ENCODE data around the gene ALDH3B2.
"Not testable (repeated sequence)": the region's sequence is repeated elsewhere in the genome, so short reads cannot be mapped to it uniquely, and the experiment has no call there.

ALDH3B2 gene

DNA sequence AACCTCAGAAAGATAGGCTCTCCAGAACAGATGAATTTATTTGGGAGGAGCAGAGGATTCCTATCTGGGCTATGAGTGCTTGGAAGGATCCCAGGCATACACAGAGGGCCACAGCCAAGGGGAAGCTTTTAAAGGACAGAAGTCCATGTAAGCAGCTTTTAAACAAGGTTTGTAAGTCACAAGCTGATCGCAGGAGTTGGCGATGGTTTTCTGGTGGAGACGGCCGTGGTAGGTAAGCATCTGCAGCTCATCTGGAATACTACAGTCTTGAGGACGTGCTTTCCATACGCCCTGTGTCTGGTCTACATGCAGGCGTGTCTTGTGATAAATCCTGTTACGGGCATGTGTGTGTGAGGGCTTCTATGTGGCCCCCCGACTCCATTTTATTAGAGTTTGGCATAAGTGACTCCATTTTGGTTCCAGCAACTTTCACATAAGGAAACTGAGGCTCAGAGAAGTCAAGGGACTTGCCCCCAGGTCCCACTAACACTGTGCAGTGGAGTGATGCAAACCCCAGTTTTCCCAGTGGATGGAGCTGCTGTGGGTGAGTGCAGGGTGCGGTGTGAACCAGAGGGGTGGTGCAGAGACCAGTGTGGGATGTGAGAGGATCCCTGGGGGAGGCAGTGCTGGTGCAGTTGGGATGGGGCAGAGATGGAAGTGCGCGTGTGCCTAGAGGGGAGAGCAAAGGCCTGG is 12.1 kb downstream of the ALDH3B2 start:
- no peak for DNase-seq (ENCODE audit: low read depth)

DNA sequence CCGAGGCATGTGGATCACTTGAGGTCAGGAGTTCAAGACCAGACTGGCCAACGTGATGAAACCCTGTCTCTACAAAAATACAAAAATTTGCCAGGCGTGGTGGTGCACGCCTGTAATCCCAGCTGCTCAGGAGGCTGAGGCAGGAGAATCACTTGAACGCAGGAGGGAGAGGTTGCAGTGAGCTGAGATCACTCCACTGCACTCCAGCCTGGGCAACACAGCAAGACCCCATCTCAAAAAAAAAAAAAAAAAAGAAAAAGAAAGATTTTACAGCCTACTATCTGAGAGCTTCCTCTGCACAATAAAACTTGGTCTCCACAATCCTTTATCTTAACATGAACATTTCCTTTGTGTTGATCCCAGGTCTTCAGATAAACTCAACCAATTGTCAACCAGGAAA is 13.7 kb downstream of the ALDH3B2 start:
- not testable (repeated sequence) for DNase-seq (ENCODE audit: low read depth)

DNA sequence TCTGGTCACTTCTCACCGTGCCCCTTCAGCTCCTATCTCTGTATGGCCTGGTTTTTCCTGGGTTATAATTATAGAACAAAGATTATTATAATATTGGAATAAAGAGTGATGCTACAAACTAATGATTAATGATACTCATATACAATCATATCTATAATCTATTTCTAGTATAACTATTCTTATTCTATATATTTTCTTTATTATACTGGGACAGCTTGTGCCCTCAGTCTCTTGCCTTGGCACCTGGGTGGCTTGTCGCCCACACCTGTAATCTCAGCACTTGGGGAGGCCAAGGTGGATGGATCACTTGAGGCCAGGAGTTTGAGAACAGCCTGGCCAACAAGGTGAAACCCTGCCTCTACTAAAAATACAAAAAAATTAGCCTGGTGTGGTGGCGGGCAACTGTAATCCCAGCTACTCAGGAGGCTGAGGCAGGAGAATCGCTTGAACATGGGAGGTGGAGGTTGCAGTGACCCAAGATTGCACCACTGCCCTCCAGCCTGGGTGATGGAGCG is 14.7 kb downstream of the ALDH3B2 start:
- not testable (repeated sequence) for DNase-seq (ENCODE audit: low read depth)

DNA sequence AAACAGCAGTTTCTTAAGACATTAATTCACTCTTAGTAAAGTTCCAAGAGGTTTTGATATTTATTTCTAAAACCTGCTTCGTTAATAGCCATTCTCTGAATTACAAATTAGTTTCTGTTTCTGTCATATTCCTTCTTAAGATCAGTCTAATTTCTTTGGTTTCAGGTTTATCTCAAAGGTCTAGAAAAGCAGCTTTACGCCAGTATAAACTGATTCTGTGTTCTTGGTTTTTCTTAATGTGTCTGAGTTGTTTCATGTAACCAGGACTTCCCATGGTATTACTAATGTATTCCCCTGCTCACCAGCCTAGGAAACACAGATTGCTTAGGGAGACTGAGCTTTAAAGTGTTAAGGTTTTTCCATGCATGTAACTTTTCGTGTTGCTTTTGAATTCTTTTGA is 17.1 kb downstream of the ALDH3B2 start:
- DNase-seq (ENCODE audit: low read depth): no peak

DNA sequence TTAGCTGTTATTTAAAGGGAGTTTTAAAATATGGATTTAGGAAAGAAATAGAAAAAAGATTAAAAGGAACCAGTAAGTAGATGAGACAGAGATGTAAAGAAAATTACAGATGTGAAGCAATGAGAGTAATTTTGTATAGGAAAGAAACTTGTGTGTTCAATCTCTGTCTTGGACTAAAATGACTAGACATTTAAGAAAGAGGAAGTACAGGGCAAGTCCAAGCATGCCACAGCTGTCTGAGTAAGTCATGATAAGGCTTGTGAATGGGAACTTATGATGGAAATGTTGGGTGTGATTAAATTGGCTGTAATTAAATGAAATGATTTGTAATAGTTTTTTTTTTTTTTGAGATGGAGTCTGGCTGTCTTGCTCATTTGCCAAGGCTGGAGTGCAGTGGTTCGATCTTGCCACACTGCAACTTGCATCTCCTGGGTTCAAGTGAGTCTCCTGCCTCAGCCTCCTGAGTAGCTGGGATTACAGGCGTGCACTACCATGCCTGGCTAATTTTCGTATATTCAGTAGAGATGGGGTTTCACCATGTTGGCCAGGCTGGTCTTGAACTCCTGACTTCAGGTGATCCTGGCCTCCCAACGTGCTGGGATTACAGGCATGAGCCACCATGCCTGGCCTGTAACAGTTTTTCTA is 18.0 kb downstream of the ALDH3B2 start:
- no peak for DNase-seq (ENCODE audit: low read depth)

DNA sequence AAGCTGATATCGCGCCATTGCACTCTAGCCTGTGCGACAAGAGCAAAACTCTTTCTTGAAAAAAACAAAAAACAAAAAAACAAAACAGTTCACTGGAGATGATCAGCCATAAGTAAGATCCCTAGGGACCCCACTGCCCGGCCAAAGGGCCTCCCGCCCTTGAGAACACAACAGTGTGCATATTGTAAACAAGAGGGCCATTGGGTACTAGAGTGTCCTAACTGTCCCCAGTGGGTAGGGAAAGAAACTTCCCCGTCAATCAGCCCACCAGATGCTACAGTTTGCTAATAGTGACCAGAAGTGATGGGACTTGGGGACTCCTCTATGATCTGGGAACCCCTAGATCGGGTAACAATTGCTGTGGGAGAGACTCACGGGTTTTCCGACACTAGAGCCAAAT is 20.2 kb downstream of the ALDH3B2 start:
- DNase-seq (ENCODE audit: low read depth): no peak

DNA sequence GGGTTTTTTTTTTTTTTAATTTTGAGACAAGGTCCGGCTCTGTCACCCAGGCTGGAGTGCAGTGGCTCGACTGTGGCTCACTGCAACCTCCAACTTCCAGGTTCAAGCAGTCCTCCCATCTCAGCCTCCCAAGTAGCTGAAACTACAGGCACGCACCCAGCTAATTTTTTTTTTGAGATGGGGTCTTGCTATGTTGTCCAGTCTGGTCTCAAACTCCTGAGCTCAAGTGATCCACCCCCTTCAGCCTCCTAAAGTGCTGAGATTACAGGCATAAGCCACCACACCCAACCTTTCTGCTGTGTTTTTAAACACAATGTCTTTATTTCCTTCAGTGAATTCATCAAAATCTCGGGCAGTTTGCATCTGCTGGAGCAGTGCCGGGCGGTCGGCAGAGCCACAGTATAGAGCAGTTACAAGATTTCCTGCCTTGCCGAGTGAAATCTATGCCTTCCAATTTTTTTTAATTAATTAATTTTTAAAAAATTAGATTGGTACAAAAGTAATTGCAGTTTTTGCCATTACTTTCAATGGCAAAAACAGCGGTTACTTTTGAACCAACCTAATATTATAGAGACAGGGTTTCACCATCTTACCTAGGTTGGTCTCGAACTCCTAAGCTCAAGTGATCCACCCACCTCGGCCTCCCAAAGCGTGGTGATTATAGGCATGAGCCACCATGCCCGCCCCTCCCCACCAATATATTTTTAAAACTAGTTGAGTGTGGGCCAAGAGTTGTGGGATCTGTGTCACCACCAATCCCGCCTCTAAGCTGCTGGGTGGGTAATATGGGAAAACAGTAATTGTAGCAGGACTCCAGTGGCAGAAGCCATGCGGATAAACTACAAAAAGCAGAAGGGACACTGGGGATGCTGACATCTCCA is 21.2 kb downstream of the ALDH3B2 start:
- no peak for DNase-seq (ENCODE audit: low read depth)

DNA sequence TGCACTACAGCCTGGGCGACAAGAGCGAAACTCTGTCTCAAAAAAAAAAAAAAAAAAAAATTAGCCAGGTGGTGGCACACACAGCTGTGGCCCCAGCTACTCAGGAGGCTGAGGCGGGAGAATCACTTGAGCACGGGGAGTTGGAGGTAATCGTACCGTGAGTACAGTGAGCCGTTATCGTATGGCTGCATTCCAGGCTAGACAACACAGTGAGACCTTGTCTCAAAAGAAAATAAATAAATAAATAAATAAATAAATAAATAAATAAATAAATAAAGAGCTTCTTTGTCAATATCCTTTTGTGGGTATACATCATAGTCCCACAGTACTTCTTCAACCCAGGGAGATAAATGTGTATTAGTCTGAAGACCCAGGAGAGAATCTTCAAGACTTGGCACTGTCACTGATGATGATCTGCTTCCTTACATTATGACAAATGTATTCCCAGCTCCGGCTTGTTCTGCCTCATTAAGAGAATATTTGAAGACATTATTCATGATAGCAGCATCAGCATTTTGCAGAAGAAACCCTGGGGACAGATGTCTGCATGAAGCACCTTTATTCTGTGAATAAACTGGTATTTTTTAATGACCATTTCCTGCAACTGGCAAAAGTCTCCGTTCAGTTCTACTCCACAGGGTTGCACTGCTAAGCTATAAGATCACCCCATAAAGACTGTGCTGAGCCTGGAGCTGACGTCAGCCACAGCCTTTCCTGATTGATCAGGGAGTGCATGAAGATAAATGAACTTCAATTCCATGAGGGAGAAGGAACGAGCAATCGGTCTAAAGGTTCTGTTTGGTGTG is 22.2 kb downstream of the ALDH3B2 start:
- DNase-seq (ENCODE audit: low read depth): no peak

DNA sequence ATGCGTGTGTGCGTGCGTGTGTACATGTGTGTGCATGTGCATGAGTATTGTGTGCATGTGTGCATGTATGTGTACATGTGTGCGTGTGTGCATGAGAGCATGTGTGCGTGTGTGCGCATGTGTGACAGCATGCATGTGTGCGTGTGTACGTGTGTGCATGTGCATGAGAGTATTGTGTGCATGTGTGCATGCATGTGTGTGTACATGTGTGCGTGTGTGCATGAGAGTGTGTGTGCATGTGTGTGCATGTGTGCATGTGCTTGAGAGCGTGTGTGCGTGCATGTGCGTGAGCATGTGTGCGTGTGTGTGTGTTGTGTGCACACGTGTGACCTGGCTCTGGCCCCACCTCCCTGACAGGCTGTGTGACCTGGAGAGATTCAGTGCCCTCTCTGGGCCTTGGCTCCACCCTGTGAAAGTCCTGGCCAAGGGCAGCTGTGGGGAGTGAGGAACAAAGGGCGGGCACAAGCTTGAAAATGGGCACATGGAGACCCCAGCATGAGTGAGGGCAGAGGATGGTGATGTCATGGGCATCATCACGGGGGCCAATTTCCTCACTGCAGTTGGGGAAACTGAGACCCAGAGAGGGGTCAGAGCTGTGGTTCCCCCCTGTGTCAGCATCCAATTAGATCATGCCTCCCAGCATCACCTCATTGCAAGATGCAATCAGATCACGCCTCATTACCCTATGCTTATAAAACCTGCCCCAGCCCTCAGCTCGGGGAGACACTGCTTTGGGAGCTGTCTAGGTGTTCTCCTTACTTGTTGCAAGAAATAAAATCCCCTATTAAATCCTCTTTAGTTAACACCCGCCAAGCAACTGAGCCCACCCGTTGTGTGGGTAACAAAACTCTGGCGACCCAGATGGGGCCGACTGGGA is 24.6 kb downstream of the ALDH3B2 start:
- no peak for DNase-seq (ENCODE audit: low read depth)

DNA sequence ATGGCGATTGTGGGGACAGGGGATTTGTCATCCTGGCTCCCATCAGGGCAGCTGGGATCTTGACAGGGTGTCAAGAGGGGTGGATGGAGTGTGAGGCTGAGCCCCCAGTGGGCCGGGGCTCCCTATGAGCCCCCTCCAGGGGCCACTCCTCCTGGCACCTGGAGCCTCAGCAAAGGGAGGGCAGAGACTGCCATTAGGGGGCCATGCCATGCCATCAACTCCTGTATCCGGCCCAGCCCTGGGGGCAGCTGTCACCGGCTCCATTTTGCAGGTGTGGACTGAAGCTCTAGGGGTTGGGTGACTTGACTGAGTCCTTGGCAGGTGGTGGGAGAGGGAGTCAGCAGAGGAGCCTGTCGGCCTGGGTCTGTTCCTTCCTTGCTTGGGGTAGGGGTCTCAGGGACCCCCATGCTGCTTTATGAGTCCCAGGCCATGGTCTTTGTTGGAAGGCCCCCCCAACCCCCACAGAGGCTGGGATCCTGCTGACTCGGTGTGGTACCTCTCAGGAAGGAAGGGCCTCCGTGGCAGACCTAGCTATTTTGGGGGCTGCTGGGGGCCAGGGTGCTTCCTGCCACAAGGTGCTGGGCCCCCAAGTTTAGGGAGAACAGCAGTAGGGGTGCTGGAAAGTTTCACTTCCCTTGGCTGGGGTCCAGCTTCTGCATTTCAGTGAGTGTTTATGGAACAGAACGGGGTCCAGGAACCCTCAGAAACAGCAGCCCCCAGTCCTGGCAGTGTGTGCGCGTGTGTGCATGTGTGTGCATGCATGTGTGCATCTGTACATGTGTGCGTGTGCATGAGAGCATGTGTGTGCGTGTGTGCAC is 25.4 kb downstream of the ALDH3B2 start:
- DNase-seq (ENCODE audit: low read depth): no peak

DNA sequence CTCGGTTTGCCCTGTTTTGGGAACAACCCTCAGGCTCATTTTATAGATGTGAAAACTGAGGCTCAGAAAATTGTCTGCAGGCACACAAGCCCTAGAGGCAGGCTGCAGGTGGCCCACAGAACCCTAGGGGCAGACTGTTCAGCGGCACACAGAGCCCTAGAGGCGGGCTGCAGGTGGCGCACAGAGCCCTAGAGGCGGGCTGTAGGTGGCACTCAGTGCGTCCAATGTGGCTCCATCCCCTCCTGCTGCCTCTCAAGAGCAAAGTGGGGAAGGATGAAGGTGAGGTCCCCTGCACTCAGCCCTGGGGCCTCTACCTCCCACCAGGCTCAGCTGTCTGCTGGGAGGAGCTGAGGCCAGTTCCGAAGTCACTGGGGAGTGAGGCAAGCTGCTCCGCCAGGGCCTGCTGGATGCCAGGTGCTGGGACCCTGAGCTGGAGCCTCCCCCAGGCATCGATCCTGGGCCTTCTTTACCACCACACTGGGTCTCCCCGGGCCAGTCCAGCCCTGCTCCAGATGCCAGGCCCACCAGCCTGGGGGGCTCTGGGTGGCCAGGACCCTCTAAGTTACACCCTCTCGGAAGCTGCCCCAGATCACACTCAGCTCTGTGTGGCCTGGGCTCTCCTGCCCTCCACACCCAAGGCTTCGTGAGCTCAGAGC is 26.2 kb downstream of the ALDH3B2 start:
- DNase-seq (ENCODE audit: low read depth): no peak

DNA sequence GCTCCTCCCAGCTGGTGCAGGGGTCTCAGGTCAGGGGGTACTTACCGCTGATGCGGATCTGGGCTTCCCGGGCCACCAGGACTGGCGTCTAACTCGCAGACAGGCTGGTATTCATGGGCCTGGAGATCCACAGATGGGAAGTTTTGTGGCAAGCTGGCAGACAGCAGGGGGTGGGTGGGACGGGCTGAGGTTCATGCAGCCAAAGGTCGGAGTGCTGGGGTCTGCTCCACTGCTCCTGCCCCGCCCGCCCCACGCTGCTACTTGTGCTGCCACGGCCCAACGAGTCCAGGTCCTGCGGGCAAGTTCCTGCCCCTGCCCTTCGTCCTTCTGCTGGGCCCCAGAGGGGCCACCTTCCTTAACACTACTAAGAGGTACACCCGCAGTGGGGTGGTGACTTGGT is 27.0 kb downstream of the ALDH3B2 start:
- no peak for DNase-seq (ENCODE audit: low read depth)

DNA sequence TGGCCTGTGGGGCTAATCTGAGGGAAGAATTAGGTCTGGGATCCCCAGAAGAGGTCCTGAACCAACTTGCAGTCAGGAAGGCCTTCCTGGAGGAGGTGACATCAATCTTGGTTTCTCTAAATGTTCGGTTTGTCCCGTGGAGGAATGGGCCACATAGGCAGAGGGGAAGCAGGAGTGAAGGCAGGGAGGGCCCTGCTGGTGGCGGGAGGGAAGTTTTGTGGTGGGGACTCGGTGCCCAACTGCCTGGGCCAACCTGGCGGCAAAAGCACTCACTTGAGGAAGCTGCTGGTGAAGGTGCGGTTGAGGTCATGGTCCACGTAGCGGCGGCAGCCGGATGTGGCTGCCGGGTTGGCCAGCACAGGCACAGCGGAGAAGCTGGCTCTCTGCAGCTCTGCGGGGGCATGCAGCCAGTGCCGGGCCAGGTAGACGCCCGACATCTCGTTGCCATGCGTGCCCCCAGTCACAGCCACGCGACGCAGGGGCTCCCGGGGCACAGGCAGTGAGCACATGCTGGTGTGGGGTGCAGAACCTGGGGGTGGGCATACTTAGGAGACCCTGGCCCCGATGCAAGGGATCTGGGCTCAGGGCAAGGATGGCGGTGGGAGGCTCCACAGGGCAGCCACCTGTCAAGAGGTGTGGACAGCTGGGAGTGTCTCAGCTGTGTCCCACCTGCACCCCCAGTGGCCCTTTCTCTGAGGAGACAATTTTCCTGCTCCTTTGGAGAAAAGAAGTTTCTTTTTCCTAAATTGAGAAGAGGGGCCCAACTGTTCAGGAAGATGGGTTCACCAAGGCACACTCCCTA is 27.7 kb downstream of the ALDH3B2 start:
- no peak for DNase-seq (ENCODE audit: low read depth)

DNA sequence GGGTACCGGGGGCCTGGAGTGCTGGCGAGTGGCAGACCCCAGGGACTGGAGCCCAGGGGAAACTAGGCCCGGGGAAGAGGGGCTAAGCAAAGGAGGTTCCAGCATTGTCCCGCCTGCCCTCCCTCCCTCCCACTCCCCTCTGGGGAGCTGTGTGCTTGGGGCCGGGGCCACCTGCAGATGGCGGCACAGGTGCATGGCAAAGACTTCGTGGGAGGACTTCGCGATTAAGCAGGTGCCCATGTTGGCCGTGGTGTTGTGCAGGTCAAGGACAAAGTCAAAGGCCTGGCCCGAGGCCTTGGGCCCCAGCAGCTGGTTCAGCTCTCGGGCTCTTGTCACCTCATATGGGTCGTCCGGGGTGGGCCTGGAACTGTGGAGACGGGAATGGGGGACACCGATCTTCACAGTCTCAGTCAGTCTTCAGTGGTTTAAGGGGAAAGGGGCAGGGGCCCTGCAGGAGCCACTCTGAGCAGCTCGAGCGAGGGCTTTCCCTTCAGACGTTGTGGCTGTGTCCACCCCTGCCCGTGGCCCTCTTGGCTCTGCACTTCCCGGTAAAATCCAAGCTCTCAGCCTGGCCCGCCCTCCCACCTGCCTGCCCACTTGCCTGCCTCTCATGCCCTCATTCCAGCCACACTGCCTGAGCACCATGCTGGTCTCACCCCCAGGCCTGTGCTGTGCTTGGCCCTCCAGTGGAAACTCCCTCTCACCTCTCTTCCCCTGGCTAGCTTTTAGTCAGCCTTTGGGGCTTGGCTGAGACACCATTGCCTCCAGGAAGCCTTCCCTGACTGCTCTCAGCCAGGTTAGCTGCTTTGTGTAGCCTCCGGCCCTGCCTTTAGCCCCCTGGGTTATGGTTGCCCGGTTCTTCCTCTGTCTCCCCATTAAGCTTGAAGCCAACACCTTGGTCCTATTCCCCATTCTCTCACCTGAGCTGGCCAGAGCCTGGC is 28.6 kb downstream of the ALDH3B2 start:
- DNase-seq (ENCODE audit: low read depth): no peak

DNA sequence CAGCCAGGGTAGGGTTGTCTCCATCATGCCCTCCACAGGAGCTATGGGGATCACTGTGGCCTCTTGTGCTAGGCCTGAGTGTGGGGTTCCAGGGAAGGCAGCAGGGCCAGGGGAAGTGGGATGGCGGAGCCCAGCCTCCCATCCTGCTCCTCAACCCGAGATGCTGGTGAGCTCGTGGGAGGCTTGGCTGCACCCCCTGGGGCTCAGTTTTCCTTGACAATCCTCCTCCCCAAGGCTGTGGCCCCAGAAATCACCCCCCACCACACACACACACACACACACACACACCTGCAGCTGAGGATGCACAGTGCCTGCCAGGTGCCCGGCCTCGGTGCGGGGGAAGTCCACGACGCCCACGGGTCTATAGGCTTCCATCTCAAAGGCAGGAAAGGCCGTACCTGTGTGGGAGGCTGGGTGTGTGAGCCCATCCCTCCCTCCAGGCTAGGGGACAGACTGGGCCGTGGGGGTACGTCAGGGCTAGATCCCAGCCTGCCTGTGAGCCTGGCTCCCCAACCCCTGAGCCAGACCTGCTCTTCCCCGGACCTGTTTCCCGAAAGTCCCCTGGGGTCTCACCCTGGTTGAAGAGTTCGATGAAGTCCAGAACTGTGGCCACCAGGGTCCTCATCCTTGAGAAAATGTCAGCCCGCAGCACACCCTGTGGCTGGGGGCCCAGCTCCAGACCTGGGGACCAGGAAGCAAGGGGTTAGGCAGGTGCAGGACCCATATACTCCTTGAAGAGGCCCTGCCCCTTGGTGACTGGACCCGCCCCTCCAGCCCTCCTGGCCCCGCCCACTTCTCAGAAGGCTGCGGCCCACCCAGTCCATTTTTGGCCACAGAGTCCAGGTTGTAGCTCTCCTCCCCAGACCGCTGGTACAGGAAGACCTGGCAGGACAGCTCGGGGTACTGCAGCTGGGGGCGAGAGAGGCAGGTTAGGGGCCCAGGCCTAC is 29.7 kb downstream of the ALDH3B2 start:
- no peak for DNase-seq (ENCODE audit: low read depth)

DNA sequence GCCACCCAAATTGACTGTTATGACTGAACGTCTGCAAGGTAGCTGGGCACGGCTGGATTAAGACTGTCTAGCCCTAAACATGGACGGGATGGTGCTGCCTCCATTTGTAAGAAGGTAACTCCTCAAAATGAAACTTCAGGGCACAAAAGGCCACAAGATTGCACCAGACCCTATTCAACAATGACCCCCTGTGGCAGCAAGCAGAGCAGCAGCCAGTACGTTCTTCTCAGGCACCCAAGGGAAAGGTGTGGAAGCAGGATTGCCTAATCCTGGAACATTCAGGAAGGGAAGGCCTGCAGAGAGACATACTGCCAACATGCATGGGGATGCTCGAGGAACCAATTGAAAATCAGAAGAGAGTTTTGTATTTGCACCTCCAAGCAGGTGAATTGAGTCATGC is 30.4 kb downstream of the ALDH3B2 start:
- no peak for DNase-seq (ENCODE audit: low read depth)

Measured in activated T-helper 9 cell treated with anti-CD3 and anti-CD28 coated beads, Interleukin-2, amount 50 U/mL, for 16 hours (primary cell).